Colonic mucosa (tissue), 4 donors: ENCODE data around the gene MGMT. TPM values are rescaled to one million over a fixed set of nuclear protein-coding genes. Genes with fewer than 3 reads are reported as not detected.

Experiments
- DNase-seq: peaks from one replicate; pipeline ENCODE4 v3.0.0-alpha.2; 2020
- H3K27ac ChIP-seq: fragments of 200-600 bp; one replicate; pipeline ENCODE4 v1.8.0; 2021
- H3K27me3 ChIP-seq: fragments of 200-600 bp; one replicate; pipeline ENCODE4 v1.8.0; 2021
- H3K36me3 ChIP-seq: fragments of 200-600 bp; one replicate; pipeline ENCODE4 v1.8.0; 2021
- H3K4me1 ChIP-seq: fragments of 200-600 bp; one replicate; pipeline ENCODE4 v1.8.0; 2021; ENCODE audit warnings: mild to moderate bottlenecking
- H3K4me3 ChIP-seq: fragments of 200-600 bp; one replicate; pipeline ENCODE4 v1.8.0; 2021
- H3K9ac ChIP-seq, 2 donors: one replicate each; pipeline ENCODE4 v1.7.0; 2013; ENCODE audit warnings: control low read depth in 2 of 2, low read depth in 2 of 2, low read length in 2 of 2
- H3K9me3 ChIP-seq: fragments of 200-600 bp; one replicate; pipeline ENCODE4 v1.8.0; 2021
- intact Hi-C: fragments of 100-400 bp; cut with DNase I; formaldehyde crosslinking; loops from one replicate; pipeline ENCODE4 v1.14.1; 2022
- total RNA-seq, 2 donors: library from RNA; stranded (reverse); fragmentation: NEBNext Ultra II Directional in 1 of 2; extraction: Animal tissue kit (Norgen Biotek cat#: 25700) in 1 of 2; gene quantifications; one replicate each; pipeline ENCODE4 v1.2.1, GENCODE V29; 2021
- TF ChIP-seq, protein P1 (sequence below): fragments of 200-600 bp; IDR thresholded peaks from one replicate; pipeline ENCODE4 v1.8.0; 2022; ENCODE audit warnings: antibody characterized with exemption, mild to moderate bottlenecking
- donor health status: healthy.
- donor health status: DM: no; HTN: no; CAD: no.
- donor health status: DM: no; HTN: no; CAD: no.

Gene MGMT
- total RNA-seq, 2 donors from 2014 or later = 17.5 to 18.2 TPM

- TF ChIP-seq, protein P1, sequence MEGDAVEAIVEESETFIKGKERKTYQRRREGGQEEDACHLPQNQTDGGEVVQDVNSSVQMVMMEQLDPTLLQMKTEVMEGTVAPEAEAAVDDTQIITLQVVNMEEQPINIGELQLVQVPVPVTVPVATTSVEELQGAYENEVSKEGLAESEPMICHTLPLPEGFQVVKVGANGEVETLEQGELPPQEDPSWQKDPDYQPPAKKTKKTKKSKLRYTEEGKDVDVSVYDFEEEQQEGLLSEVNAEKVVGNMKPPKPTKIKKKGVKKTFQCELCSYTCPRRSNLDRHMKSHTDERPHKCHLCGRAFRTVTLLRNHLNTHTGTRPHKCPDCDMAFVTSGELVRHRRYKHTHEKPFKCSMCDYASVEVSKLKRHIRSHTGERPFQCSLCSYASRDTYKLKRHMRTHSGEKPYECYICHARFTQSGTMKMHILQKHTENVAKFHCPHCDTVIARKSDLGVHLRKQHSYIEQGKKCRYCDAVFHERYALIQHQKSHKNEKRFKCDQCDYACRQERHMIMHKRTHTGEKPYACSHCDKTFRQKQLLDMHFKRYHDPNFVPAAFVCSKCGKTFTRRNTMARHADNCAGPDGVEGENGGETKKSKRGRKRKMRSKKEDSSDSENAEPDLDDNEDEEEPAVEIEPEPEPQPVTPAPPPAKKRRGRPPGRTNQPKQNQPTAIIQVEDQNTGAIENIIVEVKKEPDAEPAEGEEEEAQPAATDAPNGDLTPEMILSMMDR = no peak
- Histone ChIP-seq H3K4me3 (no peak overlapping the region), H3K27ac (no peak overlapping the region), H3K27me3 (no peaks in the 10 kb centered on the region), H3K9ac (no peak overlapping the region), H3K9me3 (no peaks in the 10 kb centered on the region), H3K36me3 (no peaks in the 10 kb centered on the region), H3K4me1 (no peaks in the 10 kb centered on the region)
- intact Hi-C loops = no loop called here
- no peak for DNase-seq
These were observed 333.8 kb downstream of the MGMT start for GRCh38 chr10:129800796-129801340.

GRCh38 chr10:129807211-129807610 is 340.2 kb downstream of the MGMT start:
- Histone ChIP-seq H3K4me1 (no peaks in the 10 kb centered on the region), H3K27ac (no peak overlapping the region), H3K36me3 (no peaks in the 10 kb centered on the region), H3K9me3 (no peaks in the 10 kb centered on the region), H3K27me3 (no peaks in the 10 kb centered on the region), H3K4me3 (no peak overlapping the region), H3K9ac (no peak overlapping the region)
- intact Hi-C loops = no loop called here
- no peak for DNase-seq
- TF ChIP-seq, protein P1 = no peak

DNA sequence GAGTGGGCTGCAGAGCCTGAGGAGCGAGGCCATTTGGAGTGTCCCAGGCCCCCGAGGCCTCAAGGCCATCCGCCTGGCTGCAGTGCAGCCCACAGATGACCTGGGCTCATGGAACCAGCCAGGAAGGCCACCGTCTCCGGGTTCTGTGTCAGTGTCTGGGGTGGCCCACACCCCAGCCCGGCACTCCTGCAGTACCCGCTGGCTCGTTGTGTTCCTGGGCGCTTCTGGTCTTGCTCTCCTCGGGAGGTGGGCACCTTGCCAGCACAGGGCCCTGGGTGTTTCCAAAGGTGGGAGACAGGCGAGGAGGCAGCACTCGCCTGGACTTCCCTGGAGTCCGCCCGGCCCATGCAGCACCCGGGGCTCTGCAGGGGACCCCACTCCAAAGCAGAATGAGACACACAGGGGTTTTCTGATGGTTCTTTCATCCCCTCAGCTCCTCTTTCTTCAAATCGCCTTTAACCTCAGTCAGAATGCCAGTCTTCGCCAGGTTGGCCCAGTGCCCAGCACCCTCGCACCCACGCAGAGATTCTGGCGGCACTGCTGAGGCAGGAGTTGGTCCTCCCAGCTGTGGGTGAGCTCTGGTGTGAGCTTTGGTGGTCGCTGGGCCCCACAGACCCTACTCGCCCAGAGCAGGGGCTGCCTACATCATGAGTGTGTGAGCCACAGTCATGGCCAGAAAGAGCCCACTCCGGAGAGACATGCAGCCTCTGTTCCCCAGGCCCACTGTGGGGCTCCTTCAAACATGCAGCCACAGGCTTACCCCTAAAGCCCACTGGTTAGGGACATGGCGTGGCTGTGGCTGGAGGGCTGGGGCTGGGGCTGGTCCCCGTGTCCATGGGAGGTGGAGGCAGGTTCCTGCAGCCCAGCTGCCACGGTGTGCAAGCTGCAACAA is 341.3 kb downstream of the MGMT start:
- Histone ChIP-seq H3K4me1 (no peaks in the 10 kb centered on the region), H3K36me3 (no peaks in the 10 kb centered on the region), H3K27ac (no peak overlapping the region), H3K27me3 (no peaks in the 10 kb centered on the region), H3K9me3 (no peaks in the 10 kb centered on the region), H3K9ac (no peak overlapping the region), H3K4me3 (no peak overlapping the region)
- DNase-seq = no peak
- intact Hi-C loops = no loop called here
- TF ChIP-seq, protein P1 = no peak

GRCh38 chr10:129809431-129809830 is 342.4 kb downstream of the MGMT start:
- Histone ChIP-seq H3K27me3 (no peaks in the 10 kb centered on the region), H3K27ac (no peak overlapping the region), H3K36me3 (no peaks in the 10 kb centered on the region), H3K9ac (no peak overlapping the region), H3K4me3 (no peak overlapping the region), H3K4me1 (no peaks in the 10 kb centered on the region), H3K9me3 (no peaks in the 10 kb centered on the region)
- intact Hi-C loops = no loop called here
- DNase-seq = no peak
- TF ChIP-seq, protein P1 = no peak

DNA sequence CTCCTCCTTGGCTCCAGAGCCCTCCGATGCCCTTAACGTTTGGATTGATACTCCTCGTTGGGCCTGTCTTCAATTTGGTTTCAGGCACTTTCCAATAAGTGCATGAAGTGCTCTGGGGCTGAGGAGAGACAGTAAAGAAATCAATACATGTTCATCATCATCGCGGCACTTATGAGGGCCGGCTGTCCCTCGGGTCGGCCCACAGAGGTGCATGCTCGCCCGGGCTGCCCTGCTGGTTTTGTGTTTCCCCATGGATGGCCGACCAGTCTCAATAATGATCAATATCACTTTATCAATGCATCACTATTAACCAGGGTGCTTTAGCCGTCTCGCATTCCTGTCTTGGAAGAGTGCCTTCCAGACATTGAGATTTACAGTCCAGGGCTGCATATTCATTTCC is 342.8 kb downstream of the MGMT start:
- H3K4me1 ChIP-seq = no peaks in the 10 kb centered on the region
- H3K36me3 ChIP-seq = no peaks in the 10 kb centered on the region
- no peak overlapping the region for H3K27ac ChIP-seq
- DNase-seq = no peak
- no peaks in the 10 kb centered on the region for H3K27me3 ChIP-seq
- intact Hi-C loops = no loop called here
- H3K9ac ChIP-seq = no peak overlapping the region
- no peaks in the 10 kb centered on the region for H3K9me3 ChIP-seq
- no peak overlapping the region for H3K4me3 ChIP-seq
- TF ChIP-seq, protein P1 = no peak
